HUDEP-2 (cell line): ENCODE results near the gene CALY.
A peak's percentile ranks its signal among the peaks of the same experiment; 100 is the strongest.
"Not testable (repeated sequence)": the region's sequence is repeated elsewhere in the genome, so short reads cannot be mapped to it uniquely, and the experiment has no call there.

ENCODE experiments used
- DNase-seq, 76 experiments: peaks; one replicate each; lab custom pipeline; 2025; ENCODE audit not compliant: unreplicated experiment in 76 of 76; lab: John Stamatoyannopoulos, UW

The CALY gene

DNA sequence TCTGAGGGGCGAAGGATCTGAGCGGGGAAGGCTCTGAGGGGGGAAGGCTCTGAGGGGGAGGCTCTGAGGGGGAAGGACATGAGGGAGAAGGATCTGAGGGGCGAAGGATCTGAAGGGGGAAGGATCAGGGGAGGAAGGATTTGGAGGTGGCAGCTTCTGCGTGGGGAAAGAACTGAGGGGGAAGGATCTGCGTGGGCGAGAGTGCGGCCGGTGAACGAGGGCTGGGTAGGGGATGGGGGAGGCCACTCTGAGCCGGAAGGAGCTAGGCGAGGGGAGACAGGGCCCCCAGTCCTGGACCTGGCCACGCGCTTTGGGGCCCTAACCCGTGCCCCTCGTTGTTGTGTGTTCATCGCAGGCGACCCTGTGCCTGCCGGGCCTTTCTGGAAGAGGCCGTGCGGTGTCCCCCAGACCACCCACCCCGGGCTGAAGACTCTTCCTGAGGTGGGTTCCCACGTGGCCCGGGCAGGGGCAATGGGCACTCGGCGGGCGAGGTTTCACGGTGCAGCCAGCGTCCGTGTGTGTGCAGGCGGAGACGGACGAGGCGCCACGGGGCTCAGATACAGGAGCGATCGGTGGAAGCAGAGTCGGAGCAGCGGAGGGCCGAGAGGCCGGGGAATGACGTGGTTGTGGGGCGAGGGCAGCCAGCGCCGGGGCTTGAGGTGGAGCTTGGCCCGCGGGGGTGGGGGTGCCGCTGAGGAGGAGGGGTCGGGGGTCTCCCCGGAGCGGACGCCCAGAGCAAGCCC is 2.0 kb downstream of the CALY start:
- no peak for DNase-seq

GRCh38 chr10:133332936-133333699 is 3.6 kb downstream of the CALY start:
- DNase-seq = no peak

DNA sequence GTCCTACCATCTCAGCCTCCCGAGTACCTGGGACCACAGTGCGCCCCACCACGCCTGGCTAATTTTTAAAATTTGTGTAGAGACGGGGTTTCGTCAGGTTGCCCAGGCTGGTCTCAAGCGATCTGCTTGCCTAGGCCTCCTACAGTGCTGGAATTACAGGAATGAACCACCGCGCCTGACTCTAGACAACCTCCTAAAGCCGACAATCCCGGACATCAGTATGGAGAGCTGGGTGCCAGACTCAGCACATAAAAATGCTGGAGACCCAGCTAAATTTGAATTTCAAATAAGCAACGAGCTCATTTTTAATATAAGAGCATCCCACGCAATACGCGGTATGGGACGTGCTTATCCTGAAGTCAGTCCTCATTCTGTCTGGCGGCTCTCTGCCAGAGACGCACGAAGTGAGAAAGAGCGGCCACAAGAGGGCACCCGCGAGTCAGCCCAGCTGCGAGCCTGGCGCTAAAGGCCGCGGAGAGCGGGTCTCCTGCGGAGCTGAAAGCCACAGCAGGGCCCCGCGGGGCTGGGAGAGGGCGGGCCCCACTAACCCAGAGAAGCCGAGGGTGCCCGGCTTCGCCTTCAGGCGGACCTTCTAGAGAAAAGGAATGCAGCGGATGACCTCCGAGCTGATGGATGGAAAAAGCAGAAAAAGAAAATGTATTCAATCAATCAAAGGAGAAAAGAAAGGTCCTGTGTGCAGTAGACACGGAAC is 7.0 kb downstream of the CALY start:
- peak in 71 of 76 experiments; percentile 2 to 85 (median 65) for DNase-seq

GRCh38 chr10:133328358-133329343 is 8.0 kb downstream of the CALY start:
- no peak for DNase-seq

- DNase-seq = peak in 3 of 76 experiments; percentile 11 to 41 (median 12)
These were observed 8.9 kb downstream of the CALY start for GRCh38 chr10:133327651-133328357.

- no peak for DNase-seq
These were observed 9.7 kb downstream of the CALY start for GRCh38 chr10:133326745-133327650.

- DNase-seq = no peak
These were observed 10.5 kb downstream of the CALY start for GRCh38 chr10:133326223-133326551.

DNA sequence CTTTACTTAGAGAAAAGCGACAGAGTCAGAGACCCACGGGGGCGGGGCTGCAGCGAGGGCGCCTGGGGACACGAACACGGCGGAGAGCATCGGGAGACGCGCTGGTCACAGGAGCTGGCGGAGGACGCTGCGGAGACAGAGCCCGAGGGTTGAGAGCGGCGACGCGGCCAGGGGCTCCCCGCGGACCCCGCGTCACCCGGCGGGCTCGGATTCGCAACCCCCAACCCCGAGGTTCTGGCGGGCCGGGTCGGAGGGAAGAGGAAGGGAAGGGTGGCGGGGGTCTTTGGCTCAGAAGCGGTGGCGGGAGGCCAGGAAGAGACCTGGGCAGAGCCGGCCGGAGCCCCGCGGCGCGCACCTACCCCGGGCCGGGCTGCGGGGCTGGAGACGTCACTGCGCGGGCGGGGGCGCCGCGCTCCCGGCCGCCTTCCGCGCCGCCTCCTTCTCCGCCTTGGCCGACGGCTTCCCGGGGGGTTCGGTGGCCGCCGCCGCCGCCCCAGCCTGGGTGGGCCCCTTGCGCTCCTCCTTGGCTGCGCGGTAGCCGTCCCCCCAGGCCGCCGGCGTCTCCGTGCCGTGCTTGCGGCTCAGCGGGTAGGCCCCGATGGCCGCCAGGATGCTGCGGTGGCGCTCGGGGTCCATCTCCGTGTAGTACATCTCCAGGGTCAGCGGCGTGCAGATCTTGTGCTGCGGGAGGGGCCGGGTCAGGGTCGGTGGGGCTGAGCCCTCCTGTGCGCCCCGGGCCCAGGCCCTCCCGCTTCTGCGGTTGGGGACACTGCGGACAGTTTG is 11.1 kb downstream of the CALY start:
- DNase-seq = no peak

GRCh38 chr10:133324857-133325260 is 11.8 kb downstream of the CALY start:
- DNase-seq = no peak

DNA sequence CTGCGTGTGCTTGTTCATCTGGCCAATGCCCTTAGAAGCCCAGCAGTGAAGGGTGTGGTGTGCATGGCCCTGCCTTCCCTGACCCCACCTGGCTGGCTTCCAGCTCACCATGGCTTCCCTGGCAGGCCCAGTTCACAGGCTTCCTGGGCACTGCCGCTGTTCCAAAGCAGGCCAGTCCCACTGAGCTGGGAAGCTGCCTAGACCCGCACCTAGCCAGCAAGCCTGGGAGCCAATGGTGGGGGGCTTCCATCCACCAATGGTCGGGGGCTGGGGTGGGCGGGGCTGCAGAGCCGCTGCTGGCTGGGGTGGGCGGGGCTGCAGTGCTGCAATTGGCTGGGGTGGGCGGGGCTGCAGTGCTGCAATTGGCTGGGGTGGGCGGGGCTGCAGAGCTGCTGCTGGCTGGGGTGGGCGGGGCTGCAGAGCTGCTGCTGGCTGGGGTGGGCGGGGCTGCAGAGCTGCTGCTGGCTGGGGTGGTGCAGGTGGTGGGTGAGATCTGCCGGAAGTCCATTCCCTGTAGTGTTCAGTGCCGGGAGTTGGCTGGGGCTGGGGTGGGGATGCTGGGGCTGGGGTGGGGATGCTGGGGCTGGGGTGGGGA is 12.4 kb downstream of the CALY start:
- DNase-seq = peak in 62 of 76 experiments; percentile 8 to 81 (median 59)

- not testable (repeated sequence) for DNase-seq
These were observed 14.5 kb downstream of the CALY start for GRCh38 chr10:133322064-133322709.

GRCh38 chr10:133320852-133321422 is 15.8 kb downstream of the CALY start:
- not testable (repeated sequence) for DNase-seq

GRCh38 chr10:133318494-133319127 is 18.1 kb downstream of the CALY start:
- peak in 50 of 76 experiments; percentile 3 to 76 (median 31) for DNase-seq

DNA sequence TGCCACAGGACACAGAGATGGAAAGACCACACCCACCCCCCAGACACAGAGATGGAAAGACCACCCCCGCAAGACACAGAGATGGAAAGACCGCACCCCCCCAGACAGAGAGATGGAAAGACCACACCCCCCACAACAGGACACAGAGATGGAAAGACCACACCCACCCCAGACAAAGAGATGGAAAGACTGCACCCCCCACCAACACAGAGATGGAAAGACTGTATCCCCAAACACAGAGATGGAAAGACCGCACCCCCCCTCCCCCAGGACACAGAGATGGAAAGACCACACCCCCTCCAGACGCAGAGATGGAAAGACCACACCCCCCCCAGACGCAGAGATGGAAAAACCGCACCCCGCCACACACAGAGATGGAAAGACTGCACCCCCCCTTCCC is 20.0 kb downstream of the CALY start:
- no peak for DNase-seq

DNA sequence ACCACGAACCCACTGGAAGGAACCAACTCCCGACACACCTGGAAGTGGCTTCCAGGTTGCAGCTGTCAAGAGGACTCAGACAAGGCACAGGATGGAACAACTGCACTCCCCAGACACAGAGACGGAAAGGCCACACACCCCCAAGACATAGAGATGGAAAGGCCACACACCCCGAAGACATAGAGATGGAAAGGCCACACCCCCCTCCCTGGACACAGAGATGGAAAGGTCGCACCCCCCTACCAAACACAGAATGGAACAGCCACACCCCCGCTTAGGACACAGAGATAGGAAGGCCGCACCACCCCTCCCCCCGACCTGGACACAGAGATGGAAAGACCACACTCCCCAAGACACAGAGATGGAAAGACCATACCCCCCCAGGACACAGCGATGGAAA is 20.4 kb downstream of the CALY start:
- DNase-seq = no peak

DNA sequence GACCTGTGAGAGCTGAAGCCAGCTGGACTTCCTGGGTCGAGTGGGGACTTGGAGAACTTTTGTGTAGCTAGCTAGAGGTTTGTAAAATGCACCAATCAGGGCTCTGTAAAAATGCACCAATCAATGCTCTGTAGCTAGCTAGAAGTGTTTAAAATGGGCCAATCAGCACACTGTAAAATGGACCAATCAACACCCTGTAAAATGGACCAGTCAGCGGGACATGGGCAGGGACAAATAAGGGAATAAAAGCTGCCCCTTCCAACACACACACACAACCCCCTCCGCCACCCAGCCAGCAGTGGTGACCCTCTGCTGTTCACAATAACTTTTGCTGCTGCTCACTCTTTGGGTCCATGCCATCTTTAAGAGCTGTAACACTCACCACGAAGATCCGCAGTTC is 20.8 kb downstream of the CALY start:
- DNase-seq = peak in 1 of 76 experiments; percentile 10
